ENCODE results near the gene KRTAP10-9. TPM values are rescaled to one million over a fixed set of nuclear protein-coding genes. Genes with fewer than 3 reads are reported as not detected.
"Not testable (repeated sequence)": the region's sequence is repeated elsewhere in the genome, so short reads cannot be mapped to it uniquely, and the experiment has no call there.

Gene KRTAP10-9
- total and polyA plus RNA-seq, 2 donors (not counting 1 experiment from before 2014, with no cell fraction given) = not detected

- Histone ChIP-seq H3K4me3 (replicated peaks in 1 of 4; ENCODE audit: control extremely low read depth in 1 of 4, insufficient read depth in 1 of 4, low read depth in 3 of 4, low read length in 4 of 4) (no peak overlapping the region), H3K27ac (ENCODE audit: insufficient read depth, low read length) (no peak overlapping the region)
These were observed 27.4 kb upstream of the KRTAP10-9 start for GRCh38 chr21:44599264-44600029.

GRCh38 chr21:44600118-44600978 is 26.5 kb upstream of the KRTAP10-9 start, which contains the start of gene KRTAP10-7:
Gene KRTAP10-7, plus strand, starts transcription at chr21:44600597. Its CDS starts 25 bp downstream, at chr21:44600622.
- not testable (repeated sequence) for H3K4me2 ChIP-seq (ENCODE audit: extremely low read depth, insufficient read depth, low read length); H3K27me3 ChIP-seq (ENCODE audit: control insufficient read depth, insufficient read depth, low read length); H2AFZ ChIP-seq (ENCODE audit: low read length); H4K20me1 ChIP-seq (ENCODE audit: control insufficient read depth, extremely low read depth, insufficient read depth, low read length); H3K4me3 ChIP-seq (replicated peaks in 1 of 4; ENCODE audit: control extremely low read depth in 1 of 4, insufficient read depth in 1 of 4, low read depth in 3 of 4, low read length in 4 of 4); H3K4me1 ChIP-seq (ENCODE audit: control insufficient read depth, extremely low read depth, insufficient read depth, low read length); H3K79me2 ChIP-seq (ENCODE audit: control insufficient read depth, insufficient read depth, low read length); H3K27ac ChIP-seq (ENCODE audit: insufficient read depth, low read length); H3K36me3 ChIP-seq (ENCODE audit: control insufficient read depth, insufficient read depth, low read length); H3K9ac ChIP-seq (ENCODE audit: insufficient read depth, low read length); DNase-seq (ENCODE audit: low read depth in 2 of 2); H3K9me3 ChIP-seq (ENCODE audit: control insufficient read depth, insufficient read depth, low read depth, low read length)

More at GRCh38 chr21:44599264-44600029, 27.4 kb upstream of the KRTAP10-9 start:
- Histone ChIP-seq H3K27me3 (ENCODE audit: control insufficient read depth, insufficient read depth, low read length) (no peaks in the 10 kb centered on the region), H3K79me2 (ENCODE audit: control insufficient read depth, insufficient read depth, low read length) (no peaks in the 10 kb centered on the region), H3K9ac (ENCODE audit: insufficient read depth, low read length) (no peak overlapping the region), H3K4me1 (ENCODE audit: control insufficient read depth, extremely low read depth, insufficient read depth, low read length) (no peaks in the 10 kb centered on the region), H4K20me1 (ENCODE audit: control insufficient read depth, extremely low read depth, insufficient read depth, low read length) (no peaks in the 10 kb centered on the region), H3K4me2 (ENCODE audit: extremely low read depth, insufficient read depth, low read length) (no peak overlapping the region), H3K36me3 (ENCODE audit: control insufficient read depth, insufficient read depth, low read length) (no peaks in the 10 kb centered on the region), H2AFZ (ENCODE audit: low read length) (no peak overlapping the region), H3K9me3 (ENCODE audit: control insufficient read depth, insufficient read depth, low read depth, low read length) (no peaks in the 10 kb centered on the region)
- DNase-seq (ENCODE audit: low read depth in 2 of 2) = no peak
- TF ChIP-seq CTCF (conservative IDR thresholded peaks at IDR 0.05 in 1 of 2, IDR thresholded peaks at IDR 0.05 in 1 of 2; ENCODE audit: low read depth in 1 of 2, low read length in 2 of 2) (no peak), EZH2 (IDR thresholded peaks at IDR 0.05; ENCODE audit: low read length, missing control alignments) (no peak)

DNA sequence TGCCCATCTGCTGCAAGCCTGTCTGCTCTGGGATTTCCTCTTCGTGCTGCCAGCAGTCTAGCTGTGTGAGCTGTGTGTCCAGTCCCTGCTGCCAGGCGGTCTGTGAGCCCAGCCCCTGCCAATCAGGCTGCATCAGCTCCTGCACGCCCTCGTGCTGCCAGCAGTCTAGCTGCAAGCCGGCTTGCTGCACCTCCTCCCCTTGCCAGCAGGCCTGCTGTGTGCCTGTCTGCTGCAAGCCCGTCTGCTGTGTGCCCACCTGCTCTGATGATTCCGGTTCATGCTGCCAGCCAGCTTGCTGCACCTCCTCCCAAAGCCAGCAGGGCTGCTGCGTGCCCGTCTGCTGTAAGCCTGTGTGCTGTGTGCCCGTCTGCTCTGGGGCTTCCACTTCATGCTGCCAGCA is 25.8 kb upstream of the KRTAP10-9 start:
- H3K4me1 ChIP-seq (ENCODE audit: control insufficient read depth, extremely low read depth, insufficient read depth, low read length); H4K20me1 ChIP-seq (ENCODE audit: control insufficient read depth, extremely low read depth, insufficient read depth, low read length); H3K36me3 ChIP-seq (ENCODE audit: control insufficient read depth, insufficient read depth, low read length); H2AFZ ChIP-seq (ENCODE audit: low read length); H3K27ac ChIP-seq (ENCODE audit: insufficient read depth, low read length); H3K9ac ChIP-seq (ENCODE audit: insufficient read depth, low read length); H3K27me3 ChIP-seq (ENCODE audit: control insufficient read depth, insufficient read depth, low read length); H3K4me3 ChIP-seq (replicated peaks in 1 of 4; ENCODE audit: control extremely low read depth in 1 of 4, insufficient read depth in 1 of 4, low read depth in 3 of 4, low read length in 4 of 4); DNase-seq (ENCODE audit: low read depth in 2 of 2); H3K4me2 ChIP-seq (ENCODE audit: extremely low read depth, insufficient read depth, low read length); H3K79me2 ChIP-seq (ENCODE audit: control insufficient read depth, insufficient read depth, low read length); H3K9me3 ChIP-seq (ENCODE audit: control insufficient read depth, insufficient read depth, low read depth, low read length): not testable (repeated sequence)

Measured in fibroblast of lung (primary cell).